GM23338 (cell line): Measurements from ENCODE around the gene ST3GAL2. TPM values are rescaled to one million over a fixed set of nuclear protein-coding genes. Genes with fewer than 3 reads are reported as not detected.

Experiments
- EZH2phosphoT487 ChIP-seq: fragments of 200-600 bp; sonication (generic); IDR thresholded peaks from one replicate; pipeline ENCODE4 v1.8.1; 2018; ENCODE audit warnings: antibody characterized with exemption; ENCODE audit not compliant: unreplicated experiment
- POLR2AphosphoS5 ChIP-seq: IDR thresholded peaks from 2 replicates; pipeline ENCODE4 v1.6.1; 2016; ENCODE audit warnings: antibody characterized with exemption, low read depth
- ZNF114 ChIP-seq: fragments of 250-450 bp; sonication (Bioruptor Pico); IDR thresholded peaks from 2 replicates; pipeline ENCODE4 v1.5.0; 2020; ENCODE audit warnings: mild to moderate bottlenecking, moderate library complexity
- ZNF331 ChIP-seq: fragments of 250-450 bp; sonication (Bioruptor Pico); IDR thresholded peaks from 2 replicates; pipeline ENCODE4 v1.5.0; 2020; ENCODE audit warnings: low read depth, mild to moderate bottlenecking, moderate library complexity
- polyA plus RNA-seq: library from polyadenylated mRNA; unstranded; fragments of >200 nt; fragmentation: Nextera tagmentation; extraction: Ambion mirVana; gene quantifications from 2 replicates; pipeline ENCODE4 v1.2.1, GENCODE V29; 2016
- total RNA-seq: library from RNA; depleted of rRNA; stranded (reverse); fragments of >200 nt; shearing (Covaris generic); gene quantifications from 2 replicates; pipeline ENCODE4 v1.2.3, GENCODE V29; 2014
- TF ChIP-seq, protein P1 (sequence below): fragments of 250-450 bp; sonication (Bioruptor Pico); IDR thresholded peaks from 2 replicates; pipeline ENCODE4 v1.5.0; 2020; ENCODE audit warnings: mild to moderate bottlenecking, moderate library complexity
- TF ChIP-seq, protein P2 (sequence below), 2 experiments: fragments of 200-600 bp in 1 of 2; sonication (generic) in 1 of 2; conservative IDR thresholded peaks; 2 replicates each; pipeline versions ENCODE4 v1.5.1 to v1.6.1; 2016 to 2017; ENCODE audit warnings: antibody characterized with exemption in 2 of 2, low read depth in 2 of 2, mild to moderate bottlenecking in 2 of 2, moderate library complexity in 1 of 2

The ST3GAL2 gene
- total and polyA plus RNA-seq, 2 experiments from 2014 or later: 12.3 to 39.8 TPM

DNA sequence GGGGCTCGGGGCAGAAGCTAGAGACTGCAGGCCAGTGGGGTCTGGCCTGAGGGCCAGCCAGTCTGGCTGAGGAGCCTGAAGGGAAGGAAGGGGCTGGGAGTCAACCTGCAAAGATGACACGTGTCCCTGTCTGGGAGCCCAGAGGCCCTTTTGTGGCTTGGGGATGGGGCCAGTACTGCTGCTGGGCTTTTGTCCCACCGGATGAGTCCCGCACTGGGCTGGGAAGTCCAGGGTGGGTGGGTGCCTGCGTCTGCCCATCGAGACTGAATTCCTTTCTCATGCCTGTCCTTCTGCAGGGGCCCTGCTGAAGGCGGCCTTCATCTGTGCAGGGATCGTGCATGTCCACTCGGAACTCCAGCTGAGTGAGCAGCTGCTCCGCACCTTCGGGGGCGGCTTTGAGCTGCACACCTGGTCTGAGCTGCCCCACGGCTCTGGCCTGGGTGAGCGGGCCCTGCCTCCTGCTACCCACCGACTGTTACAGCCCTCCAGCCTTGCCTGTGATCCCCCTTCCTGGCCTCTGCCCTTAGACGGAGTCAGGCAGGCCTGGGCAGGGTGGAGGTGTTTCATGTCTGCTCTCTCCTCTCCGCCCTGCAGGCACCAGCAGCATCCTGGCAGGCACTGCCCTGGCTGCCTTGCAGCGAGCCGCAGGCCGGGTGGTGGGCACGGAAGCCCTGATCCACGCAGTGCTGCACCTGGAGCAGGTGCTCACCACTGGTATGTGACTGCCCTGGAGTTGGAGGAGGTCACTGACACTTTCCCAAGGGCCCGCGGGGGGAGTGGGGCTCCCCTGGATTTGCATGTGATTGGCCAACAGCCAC is 36.4 kb upstream of the ST3GAL2 start (continued):
- TF ChIP-seq, protein P1, sequence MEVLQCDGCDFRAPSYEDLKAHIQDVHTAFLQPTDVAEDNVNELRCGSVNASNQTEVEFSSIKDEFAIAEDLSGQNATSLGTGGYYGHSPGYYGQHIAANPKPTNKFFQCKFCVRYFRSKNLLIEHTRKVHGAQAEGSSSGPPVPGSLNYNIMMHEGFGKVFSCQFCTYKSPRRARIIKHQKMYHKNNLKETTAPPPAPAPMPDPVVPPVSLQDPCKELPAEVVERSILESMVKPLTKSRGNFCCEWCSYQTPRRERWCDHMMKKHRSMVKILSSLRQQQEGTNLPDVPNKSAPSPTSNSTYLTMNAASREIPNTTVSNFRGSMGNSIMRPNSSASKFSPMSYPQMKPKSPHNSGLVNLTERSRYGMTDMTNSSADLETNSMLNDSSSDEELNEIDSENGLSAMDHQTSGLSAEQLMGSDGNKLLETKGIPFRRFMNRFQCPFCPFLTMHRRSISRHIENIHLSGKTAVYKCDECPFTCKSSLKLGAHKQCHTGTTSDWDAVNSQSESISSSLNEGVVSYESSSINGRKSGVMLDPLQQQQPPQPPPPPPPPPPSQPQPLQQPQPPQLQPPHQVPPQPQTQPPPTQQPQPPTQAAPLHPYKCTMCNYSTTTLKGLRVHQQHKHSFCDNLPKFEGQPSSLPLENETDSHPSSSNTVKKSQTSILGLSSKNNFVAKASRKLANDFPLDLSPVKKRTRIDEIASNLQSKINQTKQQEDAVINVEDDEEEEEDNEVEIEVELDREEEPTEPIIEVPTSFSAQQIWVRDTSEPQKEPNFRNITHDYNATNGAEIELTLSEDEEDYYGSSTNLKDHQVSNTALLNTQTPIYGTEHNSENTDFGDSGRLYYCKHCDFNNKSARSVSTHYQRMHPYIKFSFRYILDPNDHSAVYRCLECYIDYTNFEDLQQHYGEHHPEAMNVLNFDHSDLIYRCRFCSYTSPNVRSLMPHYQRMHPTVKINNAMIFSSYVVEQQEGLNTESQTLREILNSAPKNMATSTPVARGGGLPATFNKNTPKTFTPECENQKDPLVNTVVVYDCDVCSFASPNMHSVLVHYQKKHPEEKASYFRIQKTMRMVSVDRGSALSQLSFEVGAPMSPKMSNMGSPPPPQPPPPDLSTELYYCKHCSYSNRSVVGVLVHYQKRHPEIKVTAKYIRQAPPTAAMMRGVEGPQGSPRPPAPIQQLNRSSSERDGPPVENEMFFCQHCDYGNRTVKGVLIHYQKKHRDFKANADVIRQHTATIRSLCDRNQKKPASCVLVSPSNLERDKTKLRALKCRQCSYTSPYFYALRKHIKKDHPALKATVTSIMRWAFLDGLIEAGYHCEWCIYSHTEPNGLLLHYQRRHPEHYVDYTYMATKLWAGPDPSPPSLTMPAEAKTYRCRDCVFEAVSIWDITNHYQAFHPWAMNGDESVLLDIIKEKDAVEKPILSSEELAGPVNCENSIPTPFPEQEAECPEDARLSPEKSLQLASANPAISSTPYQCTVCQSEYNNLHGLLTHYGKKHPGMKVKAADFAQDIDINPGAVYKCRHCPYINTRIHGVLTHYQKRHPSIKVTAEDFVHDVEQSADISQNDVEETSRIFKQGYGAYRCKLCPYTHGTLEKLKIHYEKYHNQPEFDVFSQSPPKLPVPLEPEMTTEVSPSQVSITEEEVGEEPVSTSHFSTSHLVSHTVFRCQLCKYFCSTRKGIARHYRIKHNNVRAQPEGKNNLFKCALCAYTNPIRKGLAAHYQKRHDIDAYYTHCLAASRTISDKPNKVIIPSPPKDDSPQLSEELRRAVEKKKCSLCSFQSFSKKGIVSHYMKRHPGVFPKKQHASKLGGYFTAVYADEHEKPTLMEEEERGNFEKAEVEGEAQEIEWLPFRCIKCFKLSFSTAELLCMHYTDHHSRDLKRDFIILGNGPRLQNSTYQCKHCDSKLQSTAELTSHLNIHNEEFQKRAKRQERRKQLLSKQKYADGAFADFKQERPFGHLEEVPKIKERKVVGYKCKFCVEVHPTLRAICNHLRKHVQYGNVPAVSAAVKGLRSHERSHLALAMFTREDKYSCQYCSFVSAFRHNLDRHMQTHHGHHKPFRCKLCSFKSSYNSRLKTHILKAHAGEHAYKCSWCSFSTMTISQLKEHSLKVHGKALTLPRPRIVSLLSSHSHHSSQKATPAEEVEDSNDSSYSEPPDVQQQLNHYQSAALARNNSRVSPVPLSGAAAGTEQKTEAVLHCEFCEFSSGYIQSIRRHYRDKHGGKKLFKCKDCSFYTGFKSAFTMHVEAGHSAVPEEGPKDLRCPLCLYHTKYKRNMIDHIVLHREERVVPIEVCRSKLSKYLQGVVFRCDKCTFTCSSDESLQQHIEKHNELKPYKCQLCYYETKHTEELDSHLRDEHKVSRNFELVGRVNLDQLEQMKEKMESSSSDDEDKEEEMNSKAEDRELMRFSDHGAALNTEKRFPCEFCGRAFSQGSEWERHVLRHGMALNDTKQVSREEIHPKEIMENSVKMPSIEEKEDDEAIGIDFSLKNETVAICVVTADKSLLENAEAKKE (CRISPR knock-in tag): no peak
- no peak for TF ChIP-seq EZH2phosphoT487
- no peak for TF ChIP-seq ZNF331 (CRISPR knock-in tag)
- no peak for TF ChIP-seq POLR2AphosphoS5
- TF ChIP-seq, protein P2, sequence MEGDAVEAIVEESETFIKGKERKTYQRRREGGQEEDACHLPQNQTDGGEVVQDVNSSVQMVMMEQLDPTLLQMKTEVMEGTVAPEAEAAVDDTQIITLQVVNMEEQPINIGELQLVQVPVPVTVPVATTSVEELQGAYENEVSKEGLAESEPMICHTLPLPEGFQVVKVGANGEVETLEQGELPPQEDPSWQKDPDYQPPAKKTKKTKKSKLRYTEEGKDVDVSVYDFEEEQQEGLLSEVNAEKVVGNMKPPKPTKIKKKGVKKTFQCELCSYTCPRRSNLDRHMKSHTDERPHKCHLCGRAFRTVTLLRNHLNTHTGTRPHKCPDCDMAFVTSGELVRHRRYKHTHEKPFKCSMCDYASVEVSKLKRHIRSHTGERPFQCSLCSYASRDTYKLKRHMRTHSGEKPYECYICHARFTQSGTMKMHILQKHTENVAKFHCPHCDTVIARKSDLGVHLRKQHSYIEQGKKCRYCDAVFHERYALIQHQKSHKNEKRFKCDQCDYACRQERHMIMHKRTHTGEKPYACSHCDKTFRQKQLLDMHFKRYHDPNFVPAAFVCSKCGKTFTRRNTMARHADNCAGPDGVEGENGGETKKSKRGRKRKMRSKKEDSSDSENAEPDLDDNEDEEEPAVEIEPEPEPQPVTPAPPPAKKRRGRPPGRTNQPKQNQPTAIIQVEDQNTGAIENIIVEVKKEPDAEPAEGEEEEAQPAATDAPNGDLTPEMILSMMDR (conservative IDR thresholded peaks at IDR 0.05; ENCODE audit: low read depth in 2 of 2): no peak
- no peak for TF ChIP-seq ZNF114 (CRISPR knock-in tag)
